ENCODE data around the gene NEDD4L.

DNA sequence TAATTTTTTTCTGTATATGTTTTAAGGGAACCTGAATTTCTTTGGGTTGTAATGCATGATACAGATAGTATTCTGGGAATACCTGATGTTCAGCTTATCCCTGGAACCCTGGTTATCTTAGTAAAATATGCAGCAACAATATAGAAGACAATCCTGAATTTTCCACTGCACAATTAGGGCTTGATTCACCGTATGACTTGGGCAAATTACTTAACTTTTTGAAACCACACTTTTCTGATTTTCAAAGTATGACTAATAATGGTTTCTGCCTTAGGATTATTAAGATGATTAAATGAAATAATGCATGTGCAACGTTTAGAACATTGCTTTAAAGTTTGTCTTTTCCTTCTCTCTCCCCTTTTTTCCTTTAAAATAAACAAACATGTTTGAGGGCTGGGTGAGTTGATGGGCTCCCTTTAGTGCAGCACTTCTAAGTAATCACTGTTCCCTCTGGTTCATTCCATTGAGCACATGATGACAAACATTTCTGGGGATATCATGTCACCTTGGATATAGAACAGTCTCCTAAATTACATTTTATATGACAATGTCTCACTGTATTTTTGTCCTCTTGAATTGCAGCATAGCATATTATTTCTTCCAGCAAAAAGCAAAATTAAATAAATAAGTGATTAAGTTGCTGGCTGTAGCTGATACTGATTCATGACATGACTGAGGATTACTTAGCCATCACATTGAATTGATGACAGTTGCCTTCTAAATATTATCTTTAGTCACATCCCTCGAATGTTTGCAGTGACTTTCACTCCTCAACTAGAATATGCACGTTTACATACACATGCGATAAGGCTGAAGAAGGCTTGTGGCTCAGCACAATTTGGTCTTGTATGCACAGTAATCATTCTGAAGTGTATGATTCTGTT, 254.5 kb downstream of the NEDD4L start:
- TF ChIP-seq, protein P1, sequence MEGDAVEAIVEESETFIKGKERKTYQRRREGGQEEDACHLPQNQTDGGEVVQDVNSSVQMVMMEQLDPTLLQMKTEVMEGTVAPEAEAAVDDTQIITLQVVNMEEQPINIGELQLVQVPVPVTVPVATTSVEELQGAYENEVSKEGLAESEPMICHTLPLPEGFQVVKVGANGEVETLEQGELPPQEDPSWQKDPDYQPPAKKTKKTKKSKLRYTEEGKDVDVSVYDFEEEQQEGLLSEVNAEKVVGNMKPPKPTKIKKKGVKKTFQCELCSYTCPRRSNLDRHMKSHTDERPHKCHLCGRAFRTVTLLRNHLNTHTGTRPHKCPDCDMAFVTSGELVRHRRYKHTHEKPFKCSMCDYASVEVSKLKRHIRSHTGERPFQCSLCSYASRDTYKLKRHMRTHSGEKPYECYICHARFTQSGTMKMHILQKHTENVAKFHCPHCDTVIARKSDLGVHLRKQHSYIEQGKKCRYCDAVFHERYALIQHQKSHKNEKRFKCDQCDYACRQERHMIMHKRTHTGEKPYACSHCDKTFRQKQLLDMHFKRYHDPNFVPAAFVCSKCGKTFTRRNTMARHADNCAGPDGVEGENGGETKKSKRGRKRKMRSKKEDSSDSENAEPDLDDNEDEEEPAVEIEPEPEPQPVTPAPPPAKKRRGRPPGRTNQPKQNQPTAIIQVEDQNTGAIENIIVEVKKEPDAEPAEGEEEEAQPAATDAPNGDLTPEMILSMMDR (IDR thresholded peaks at IDR 0.05) = no peak
- no peak for TF ChIP-seq EP300 (IDR thresholded peaks at IDR 0.05)
